Gastroesophageal sphincter (tissue), 3 donors: Measurements from ENCODE around the gene TDRD3.

Experiments
- CTCF ChIP-seq, 4 experiments: fragments of 200-600 bp in 2 of 4; fragments of 450-650 bp in 2 of 4; sonication (generic) in 1 of 4; IDR thresholded peaks; one replicate each; pipeline ENCODE4 v1.5.1; 2017 to 2019; ENCODE audit warnings: antibody characterized with exemption in 4 of 4, mild to moderate bottlenecking in 2 of 4, moderate library complexity in 2 of 4
- EP300 ChIP-seq: sonication (generic); formaldehyde crosslinking; IDR thresholded peaks from one replicate; pipeline ENCODE4 v1.6.1; 2017; ENCODE audit warnings: antibody characterized with exemption, mild to moderate bottlenecking
- POLR2A ChIP-seq, 2 donors: fragments of 450-650 bp; IDR thresholded peaks; one replicate each; pipeline ENCODE4 v1.6.1; 2017; ENCODE audit warnings: antibody characterized with exemption in 2 of 2, mild to moderate bottlenecking in 2 of 2, moderate library complexity in 1 of 2
- POLR2AphosphoS5 ChIP-seq: sonication (generic); formaldehyde crosslinking; IDR thresholded peaks from one replicate; pipeline ENCODE4 v1.6.1; 2017; ENCODE audit warnings: antibody characterized with exemption

- no peak for TF ChIP-seq POLR2A (IDR thresholded peaks at IDR 0.05)
- TF ChIP-seq CTCF (IDR thresholded peaks at IDR 0.05), result no peak
- TF ChIP-seq POLR2AphosphoS5, result no peak
- no peak for TF ChIP-seq EP300
Observed at GRCh38 chr13:60577761-60578160, 180.7 kb downstream of the TDRD3 start.
